GM06990 (cell line): ENCODE data around the gene RAB44.

Source experiments
- DNase-seq: peaks from one replicate; pipeline ENCODE4 v3.0.0-alpha.2; 2011; ENCODE audit not compliant: insufficient read length; ENCODE audit errors: extremely low read depth
- H3K27me3 ChIP-seq: replicated peaks from 2 replicates; pipeline ENCODE4 v1.6.0; 2011; ENCODE audit warnings: low read length; ENCODE audit not compliant: control insufficient read depth, insufficient read depth
- H3K36me3 ChIP-seq: 2 replicates; pipeline ENCODE4 v1.5.1; 2011; ENCODE audit warnings: low read length; ENCODE audit not compliant: control insufficient read depth, insufficient read depth
- H3K4me3 ChIP-seq: replicated peaks from 2 replicates; pipeline ENCODE4 v1.5.1; 2011; ENCODE audit warnings: low read depth, mild to moderate bottlenecking, control low read depth, low read length
- CTCF ChIP-seq: IDR thresholded peaks from 2 replicates; pipeline ENCODE4 v1.5.1; 2011; ENCODE audit warnings: low read length, control low read depth, mild to moderate bottlenecking, inconsistent platforms; ENCODE audit not compliant: insufficient read depth, poor library complexity, severe bottlenecking

The RAB44 gene

DNA sequence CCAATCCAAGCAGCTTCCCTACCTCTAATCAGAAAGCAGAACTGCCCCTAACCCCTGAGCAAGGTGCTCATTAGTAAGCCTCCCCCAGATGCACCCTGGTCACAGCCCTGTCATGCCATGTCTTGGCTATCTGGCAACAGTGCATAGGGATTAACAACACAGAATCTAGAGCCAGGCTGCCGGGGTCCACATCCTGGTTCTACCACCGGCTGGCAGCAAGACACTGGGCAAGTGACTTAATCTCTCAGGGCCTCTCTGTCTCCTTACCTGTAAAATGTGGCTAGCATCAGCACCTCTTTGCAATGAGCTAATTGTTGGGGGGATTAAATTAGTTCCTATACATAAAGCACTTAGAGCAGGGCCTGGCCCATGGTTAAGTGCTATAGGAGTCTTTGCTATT is 73.5 kb downstream of the RAB44 start:
- no peak for DNase-seq

DNA sequence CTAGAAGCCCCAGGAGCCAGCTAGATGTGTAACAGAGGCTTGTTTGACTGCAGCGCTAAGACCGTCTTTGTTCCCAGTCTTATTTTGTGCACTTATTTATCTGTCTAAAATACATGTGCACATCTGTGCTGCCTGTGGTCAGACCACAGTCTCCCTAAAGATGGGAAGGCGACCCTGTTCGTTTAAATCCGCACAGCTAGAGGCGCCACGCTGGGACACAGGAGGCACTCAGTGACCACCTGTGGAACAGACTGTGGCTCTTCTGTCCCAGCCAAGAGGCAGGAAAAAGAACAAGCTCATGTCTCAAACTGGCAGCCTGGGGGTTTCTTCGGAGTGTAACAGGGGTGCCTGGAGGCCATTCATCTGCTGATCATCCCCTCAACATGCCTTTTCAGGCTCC is 74.8 kb downstream of the RAB44 start:
- DNase-seq: no peak
- no peaks in the 10 kb centered on the region for H3K36me3 ChIP-seq
- no peak overlapping the region for H3K4me3 ChIP-seq
- TF ChIP-seq CTCF: no peak
- H3K27me3 ChIP-seq: no peaks in the 10 kb centered on the region; the same call in none of the 2 replicates

More for the DNA sequence above, 73.5 kb downstream of the RAB44 start:
- no peak overlapping the region for H3K4me3 ChIP-seq
- H3K27me3 ChIP-seq: no peaks in the 10 kb centered on the region; the same call in 1 of the 2 replicates
- no peaks in the 10 kb centered on the region for H3K36me3 ChIP-seq
- TF ChIP-seq CTCF: no peak

GRCh38 chr6:36774331-36774730 is 76.7 kb downstream of the RAB44 start:
- TF ChIP-seq CTCF: no peak
- no peak for DNase-seq

DNA sequence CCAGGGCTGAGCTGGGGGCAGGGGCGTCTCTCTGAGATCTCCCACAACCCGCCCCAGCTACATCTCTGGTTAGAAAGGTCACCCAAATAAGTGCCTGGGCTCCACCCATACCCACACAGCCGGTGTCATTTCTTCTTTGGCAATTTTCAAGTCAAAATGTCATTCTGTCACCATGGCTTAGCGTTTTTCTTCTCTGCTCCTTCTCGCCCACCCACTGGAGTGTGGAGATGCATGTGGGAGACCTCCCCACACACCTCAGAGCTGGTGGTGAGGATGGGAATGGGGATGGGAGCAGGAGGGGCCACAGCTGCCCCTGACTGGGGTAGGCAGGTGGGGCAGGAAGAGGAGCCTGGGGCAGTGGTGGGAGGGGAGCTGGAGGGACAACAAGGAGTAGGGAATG is 78.5 kb downstream of the RAB44 start:
- DNase-seq: no peak
- Histone ChIP-seq H3K4me3 (no peak overlapping the region), H3K36me3 (no peaks in the 10 kb centered on the region), H3K27me3 (no peaks in the 10 kb centered on the region; the same call in none of the 2 replicates)
- TF ChIP-seq CTCF: no peak

More at GRCh38 chr6:36774331-36774730, 76.7 kb downstream of the RAB44 start:
- no peaks in the 10 kb centered on the region; the same call in none of the 2 replicates for H3K27me3 ChIP-seq
- H3K4me3 ChIP-seq: no peak overlapping the region
- no peaks in the 10 kb centered on the region for H3K36me3 ChIP-seq

- no peaks in the 10 kb centered on the region; the same call in none of the 2 replicates for H3K27me3 ChIP-seq
- no peak for DNase-seq
- H3K4me3 ChIP-seq: no peak overlapping the region
- H3K36me3 ChIP-seq: no peaks in the 10 kb centered on the region
- TF ChIP-seq CTCF: no peak
These were observed 80.2 kb downstream of the RAB44 start for GRCh38 chr6:36777801-36778200.

GRCh38 chr6:36779227-36779626 is 81.6 kb downstream of the RAB44 start:
- Histone ChIP-seq H3K36me3 (no peaks in the 10 kb centered on the region), H3K27me3 (no peaks in the 10 kb centered on the region; the same call in none of the 2 replicates), H3K4me3 (no peak overlapping the region)
- no peak for DNase-seq
- TF ChIP-seq CTCF: no peak
